BE2C (cell line): Measurements from ENCODE around the gene ETV3.

Experiments
- DNase-seq: peaks from one replicate; pipeline ENCODE4 v3.0.0-alpha.2; 2020
- H3K27me3 ChIP-seq: fragments of 250-450 bp; sonication (Bioruptor Pico); 2 replicates; pipeline ENCODE4 v1.5.1; 2020; ENCODE audit warnings: mild to moderate bottlenecking
- H3K36me3 ChIP-seq: fragments of 250-450 bp; sonication (Bioruptor Pico); 2 replicates; pipeline ENCODE4 v1.5.1; 2020; ENCODE audit warnings: mild to moderate bottlenecking
- H3K4me1 ChIP-seq: fragments of 250-450 bp; sonication (Bioruptor Pico); 2 replicates; pipeline ENCODE4 v1.5.1; 2020
- H3K4me3 ChIP-seq: 2 replicates; pipeline ENCODE4 v1.5.1; 2011; ENCODE audit warnings: low read depth, low read length
- H3K9me3 ChIP-seq: fragments of 250-450 bp; sonication (Bioruptor Pico); 2 replicates; pipeline ENCODE4 v1.5.1; 2020
- CTCF ChIP-seq: IDR thresholded peaks from 2 replicates; pipeline ENCODE4 v1.5.1; 2012; ENCODE audit warnings: mild to moderate bottlenecking, low read depth, low read length

The ETV3 gene

GRCh38 chr1:157098519-157098918 lies 39.7 kb downstream of the ETV3 start:
- no peaks in the 10 kb centered on the region for H3K36me3 ChIP-seq
- H3K4me1 ChIP-seq, result no peaks in the 10 kb centered on the region
- no peaks in the 10 kb centered on the region for H3K27me3 ChIP-seq
- no peak for DNase-seq
- no peak overlapping the region for H3K4me3 ChIP-seq
- no peaks in the 10 kb centered on the region for H3K9me3 ChIP-seq
- no peak for TF ChIP-seq CTCF

- Histone ChIP-seq H3K4me3 (no peak overlapping the region), H3K36me3 (no peaks in the 10 kb centered on the region), H3K4me1 (no peaks in the 10 kb centered on the region), H3K27me3 (no peaks in the 10 kb centered on the region), H3K9me3 (no peaks in the 10 kb centered on the region)
- DNase-seq, result no peak
- no peak for TF ChIP-seq CTCF
Observed at GRCh38 chr1:157097692-157098091, 40.5 kb downstream of the ETV3 start.

- Histone ChIP-seq H3K27me3 (no peaks in the 10 kb centered on the region), H3K4me1 (no peaks in the 10 kb centered on the region), H3K36me3 (no peaks in the 10 kb centered on the region), H3K9me3 (no peaks in the 10 kb centered on the region), H3K4me3 (no peak overlapping the region)
- TF ChIP-seq CTCF, result no peak
- DNase-seq, result no peak
Observed at GRCh38 chr1:157096881-157097280, 41.3 kb downstream of the ETV3 start.

GRCh38 chr1:157095551-157095950 lies 42.6 kb downstream of the ETV3 start:
- no peak for TF ChIP-seq CTCF
- no peak overlapping the region for H3K4me3 ChIP-seq
- peaks cover under 1% of the 10 kb centered on the region; the same call in 1 of the 2 replicates for H3K4me1 ChIP-seq
- no peaks in the 10 kb centered on the region for H3K27me3 ChIP-seq
- no peaks in the 10 kb centered on the region for H3K9me3 ChIP-seq
- DNase-seq, result no peak
- no peaks in the 10 kb centered on the region for H3K36me3 ChIP-seq

- Histone ChIP-seq H3K4me3 (no peak overlapping the region), H3K9me3 (no peaks in the 10 kb centered on the region), H3K36me3 (no peaks in the 10 kb centered on the region), H3K27me3 (no peaks in the 10 kb centered on the region), H3K4me1 (peaks cover 3% of the 10 kb centered on the region; the same call in 1 of the 2 replicates)
- no peak for DNase-seq
- TF ChIP-seq CTCF, result no peak
Observed at GRCh38 chr1:157095091-157095490, 43.1 kb downstream of the ETV3 start.

GRCh38 chr1:157092831-157093230 lies 45.4 kb downstream of the ETV3 start:
- Histone ChIP-seq H3K4me3 (no peak overlapping the region), H3K36me3 (no peaks in the 10 kb centered on the region), H3K27me3 (no peaks in the 10 kb centered on the region), H3K4me1 (peaks cover 3% of the 10 kb centered on the region; the same call in 1 of the 2 replicates), H3K9me3 (no peaks in the 10 kb centered on the region)
- TF ChIP-seq CTCF, result no peak
- DNase-seq, result no peak
